Activated naive CD4-positive, alpha-beta T cell treated with anti-CD3 and anti-CD28 coated beads, Interleukin-2, amount 10 ng/mL, durations not matched to agents 7 days and 5 days (primary cell): ENCODE results near the gene RARRES2.

Experiments used
- CTCF ChIA-PET: fragments of 350-600 bp; sonication (Branson Sonifier 250); formaldehyde crosslinking; loops from one replicate; lab custom pipeline; 2021; ENCODE audit warnings: antibody characterized with exemption; lab: Charles Lee
- DNase-seq: peaks from one replicate; pipeline ENCODE4 v3.0.0-alpha.2; 2020
- H3K27ac Mint-ChIP-seq: one replicate; pipeline ENCODE4 v1.8.0; 2021; ENCODE audit warnings: mild to moderate bottlenecking, moderate library complexity, mixed read lengths
- H3K27me3 Mint-ChIP-seq: one replicate; pipeline ENCODE4 v1.8.0; 2021; ENCODE audit warnings: mild to moderate bottlenecking, mixed read lengths
- H3K36me3 Mint-ChIP-seq: one replicate; pipeline ENCODE4 v1.8.0; 2021; ENCODE audit warnings: mixed read lengths
- H3K4me1 Mint-ChIP-seq: one replicate; pipeline ENCODE4 v1.8.0; 2021; ENCODE audit warnings: mixed read lengths
- H3K4me3 Mint-ChIP-seq: one replicate; pipeline ENCODE4 v1.8.0; 2021; ENCODE audit warnings: mild to moderate bottlenecking, moderate library complexity, mixed read lengths
- H3K9me3 Mint-ChIP-seq: one replicate; pipeline ENCODE4 v1.8.0; 2021; ENCODE audit warnings: mixed read lengths

Gene RARRES2

GRCh38 chr7:150380463-150380862 lies 39.0 kb upstream of the RARRES2 start:
- H3K4me3 Mint-ChIP-seq: peak overlapping the region; percentile 83

GRCh38 chr7:150379441-150380379 lies 38.3 kb upstream of the RARRES2 start:
- H3K4me1 Mint-ChIP-seq: peaks cover 49% of the 10 kb centered on the region
- DNase-seq: peak; percentile 47
- H3K4me3 Mint-ChIP-seq: peak overlapping the region; percentile 83
- H3K36me3 Mint-ChIP-seq: peaks cover 1% of the 10 kb centered on the region
- no peaks in the 10 kb centered on the region for H3K27me3 Mint-ChIP-seq
- CTCF ChIA-PET: interaction anchor here (1.0 to 2.3 kb wide), 3 partner anchors 17 to 26 kb away, joined by 4 to 7 read pairs (median 6); a partner anchor contains a TSS
- H3K9me3 Mint-ChIP-seq: no peaks in the 10 kb centered on the region
- H3K27ac Mint-ChIP-seq: peak overlapping the region; percentile 2

More at GRCh38 chr7:150380463-150380862, 39.0 kb upstream of the RARRES2 start:
- CTCF ChIA-PET: interaction anchor here (1.0 to 1.5 kb wide), 2 partner anchors 17 to 24 kb away, joined by 4 to 6 read pairs; no protein-coding TSS in a partner anchor
- Mint-ChIP-seq H3K9me3 (no peaks in the 10 kb centered on the region), H3K27ac (no peak overlapping the region), H3K4me1 (peaks cover 47% of the 10 kb centered on the region), H3K27me3 (no peaks in the 10 kb centered on the region), H3K36me3 (peaks cover 1% of the 10 kb centered on the region)
- DNase-seq: peak; percentile 17

GRCh38 chr7:150378853-150379440 lies 37.5 kb upstream of the RARRES2 start, which contains the start of gene ZNF775:
Gene ZNF775, plus strand, starts transcription at chr7:150379330. Its CDS starts 9,141 bp downstream, at chr7:150388471.
- H3K27ac Mint-ChIP-seq: peak within 1 kb of the TSS; percentile 75
- peaks cover 3% of the 10 kb centered on the region for H3K36me3 Mint-ChIP-seq
- H3K4me1 Mint-ChIP-seq: peaks cover 52% of the 10 kb centered on the region
- no peaks in the 10 kb centered on the region for H3K9me3 Mint-ChIP-seq
- H3K4me3 Mint-ChIP-seq: peak within 1 kb of the TSS; percentile 83
- H3K27me3 Mint-ChIP-seq: no peaks in the 10 kb centered on the region
- peak; percentile 95 for DNase-seq
- CTCF ChIA-PET: interaction anchor here (1.4 to 2.3 kb wide), 2 partner anchors 10 to 27 kb away, joined by 5 to 7 read pairs; a partner anchor contains a TSS

GRCh38 chr7:150378115-150378852 lies 36.9 kb upstream of the RARRES2 start:
- Mint-ChIP-seq H3K27ac (peak overlapping the region; percentile 75), H3K36me3 (peaks cover 6% of the 10 kb centered on the region), H3K9me3 (no peaks in the 10 kb centered on the region), H3K27me3 (no peaks in the 10 kb centered on the region), H3K4me1 (peaks cover 52% of the 10 kb centered on the region), H3K4me3 (peak overlapping the region; percentile 68)
- CTCF ChIA-PET: interaction anchor here (1.1 to 2.3 kb wide), 5 partner anchors 9 to 27 kb away, joined by 3 to 7 read pairs (median 5); partner anchors contain the start of gene REPIN1
- peak; percentile 63 for DNase-seq

GRCh38 chr7:150377635-150378034 lies 36.2 kb upstream of the RARRES2 start:
- DNase-seq: no peak
- Mint-ChIP-seq H3K27ac (no peak overlapping the region), H3K4me1 (peaks cover 50% of the 10 kb centered on the region), H3K36me3 (peaks cover 12% of the 10 kb centered on the region), H3K4me3 (peak overlapping the region; percentile 68), H3K27me3 (no peaks in the 10 kb centered on the region), H3K9me3 (no peaks in the 10 kb centered on the region)
- CTCF ChIA-PET: interaction anchor here (1.1 to 2.3 kb wide), 5 partner anchors 8 to 28 kb away, joined by 3 to 7 read pairs (median 5); partner anchors contain the start of gene REPIN1

- H3K27ac Mint-ChIP-seq: no peak overlapping the region
- H3K27me3 Mint-ChIP-seq: no peaks in the 10 kb centered on the region
- CTCF ChIA-PET: interaction anchor here (1.1 to 2.3 kb wide), 4 partner anchors 9 to 29 kb away, joined by 3 to 7 read pairs (median 6); partner anchors contain the start of gene REPIN1
- DNase-seq: no peak
- H3K36me3 Mint-ChIP-seq: peaks cover 15% of the 10 kb centered on the region
- peaks cover 50% of the 10 kb centered on the region for H3K4me1 Mint-ChIP-seq
- H3K9me3 Mint-ChIP-seq: no peaks in the 10 kb centered on the region
- H3K4me3 Mint-ChIP-seq: no peak overlapping the region
These were observed 35.8 kb upstream of the RARRES2 start for GRCh38 chr7:150377196-150377595.

GRCh38 chr7:150376560-150376959 lies 35.1 kb upstream of the RARRES2 start:
- Mint-ChIP-seq H3K36me3 (peaks cover 15% of the 10 kb centered on the region), H3K27ac (peak overlapping the region; percentile 2)

GRCh38 chr7:150375662-150376521 lies 34.5 kb upstream of the RARRES2 start:
- Mint-ChIP-seq H3K36me3 (peaks cover 16% of the 10 kb centered on the region), H3K4me3 (no peak overlapping the region), H3K9me3 (no peaks in the 10 kb centered on the region), H3K4me1 (peaks cover 48% of the 10 kb centered on the region), H3K27me3 (no peaks in the 10 kb centered on the region), H3K27ac (peak overlapping the region; percentile 2)
- DNase-seq: no peak
- CTCF ChIA-PET: no interaction called here

More at GRCh38 chr7:150376560-150376959, 35.1 kb upstream of the RARRES2 start:
- no peaks in the 10 kb centered on the region for H3K9me3 Mint-ChIP-seq
- no peak overlapping the region for H3K4me3 Mint-ChIP-seq
- no peak for DNase-seq
- peaks cover 50% of the 10 kb centered on the region for H3K4me1 Mint-ChIP-seq
- CTCF ChIA-PET: no interaction called here
- H3K27me3 Mint-ChIP-seq: no peaks in the 10 kb centered on the region

- no peaks in the 10 kb centered on the region for H3K9me3 Mint-ChIP-seq
- CTCF ChIA-PET: interaction anchor here (0.6 kb wide), 1 partner anchor 46 kb away, joined by 3 read pairs; no protein-coding TSS in a partner anchor
- no peak for DNase-seq
- H3K27me3 Mint-ChIP-seq: no peaks in the 10 kb centered on the region
- H3K36me3 Mint-ChIP-seq: peaks cover 19% of the 10 kb centered on the region
- H3K4me1 Mint-ChIP-seq: peaks cover 48% of the 10 kb centered on the region
- no peak overlapping the region for H3K4me3 Mint-ChIP-seq
- no peak overlapping the region for H3K27ac Mint-ChIP-seq
These were observed 33.0 kb upstream of the RARRES2 start for GRCh38 chr7:150374472-150374871.

- Mint-ChIP-seq H3K36me3 (peaks cover 19% of the 10 kb centered on the region), H3K27me3 (no peaks in the 10 kb centered on the region), H3K9me3 (no peaks in the 10 kb centered on the region), H3K27ac (no peak overlapping the region), H3K4me3 (no peak overlapping the region), H3K4me1 (peaks cover 52% of the 10 kb centered on the region)
- CTCF ChIA-PET: no interaction called here
- DNase-seq: no peak
These were observed 32.6 kb upstream of the RARRES2 start for GRCh38 chr7:150374026-150374425.

GRCh38 chr7:150373049-150373801 lies 31.8 kb upstream of the RARRES2 start:
- CTCF ChIA-PET: interaction anchor here (0.6 to 1.1 kb wide), 2 partner anchors 19 to 24 kb away, joined by 4 read pairs; no protein-coding TSS in a partner anchor
- no peak for DNase-seq
- peak overlapping the region; percentile 14 for H3K27ac Mint-ChIP-seq
- peaks cover 21% of the 10 kb centered on the region for H3K36me3 Mint-ChIP-seq
- peaks cover 50% of the 10 kb centered on the region for H3K4me1 Mint-ChIP-seq
- no peak overlapping the region for H3K4me3 Mint-ChIP-seq
- H3K9me3 Mint-ChIP-seq: no peaks in the 10 kb centered on the region
- no peaks in the 10 kb centered on the region for H3K27me3 Mint-ChIP-seq
